NCI-H128 (cell line): ENCODE data around the gene SCGB1C2.
"Not testable (repeated sequence)": the region's sequence is repeated elsewhere in the genome, so short reads cannot be mapped to it uniquely, and the experiment has no call there.

Experiments used
- DNase-seq: peaks from one replicate; lab custom pipeline; 2025; ENCODE audit not compliant: unreplicated experiment; lab: John Stamatoyannopoulos, UW

SCGB1C2 gene

DNA sequence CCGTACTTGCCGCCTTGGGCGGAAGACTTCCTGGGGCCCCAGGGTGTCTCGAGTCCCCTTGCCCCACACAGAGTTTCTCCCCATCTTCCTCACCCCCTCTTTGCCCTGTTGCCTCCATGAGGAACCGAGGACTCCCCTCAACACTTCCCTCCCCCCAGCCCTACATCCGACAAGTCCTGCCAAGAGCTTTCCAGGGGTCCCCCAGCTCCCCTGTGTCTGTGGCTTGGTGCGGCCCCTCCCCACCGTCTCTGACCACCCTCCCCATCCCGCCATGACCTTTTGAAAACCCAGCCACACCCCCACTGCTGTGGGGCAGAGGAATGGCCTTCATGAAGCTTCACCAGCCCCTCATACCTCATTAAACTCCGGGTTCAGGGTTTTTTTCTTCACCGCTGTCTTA is 11.4 kb downstream of the SCGB1C2 start:
- no peak for DNase-seq

DNA sequence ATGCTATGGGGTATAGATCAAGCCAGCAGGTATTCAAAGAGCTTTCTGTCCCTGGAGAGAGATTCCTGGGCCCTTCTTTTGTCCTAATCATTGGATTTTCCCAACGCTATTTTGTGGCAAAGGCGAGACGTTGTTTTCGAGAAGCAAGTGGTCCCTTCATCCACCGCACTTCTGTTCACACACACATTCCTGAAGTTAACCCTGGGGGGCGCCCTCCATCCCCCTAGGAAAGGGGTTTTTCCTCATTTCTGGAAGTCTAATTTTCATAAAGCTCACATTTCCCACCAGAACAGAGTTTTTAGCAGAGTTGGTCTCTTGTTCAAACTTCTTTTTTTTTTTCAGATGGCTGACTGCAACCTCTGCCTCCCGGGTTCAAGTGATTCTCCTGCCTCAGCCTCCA is 11.9 kb downstream of the SCGB1C2 start:
- DNase-seq: no peak

DNA sequence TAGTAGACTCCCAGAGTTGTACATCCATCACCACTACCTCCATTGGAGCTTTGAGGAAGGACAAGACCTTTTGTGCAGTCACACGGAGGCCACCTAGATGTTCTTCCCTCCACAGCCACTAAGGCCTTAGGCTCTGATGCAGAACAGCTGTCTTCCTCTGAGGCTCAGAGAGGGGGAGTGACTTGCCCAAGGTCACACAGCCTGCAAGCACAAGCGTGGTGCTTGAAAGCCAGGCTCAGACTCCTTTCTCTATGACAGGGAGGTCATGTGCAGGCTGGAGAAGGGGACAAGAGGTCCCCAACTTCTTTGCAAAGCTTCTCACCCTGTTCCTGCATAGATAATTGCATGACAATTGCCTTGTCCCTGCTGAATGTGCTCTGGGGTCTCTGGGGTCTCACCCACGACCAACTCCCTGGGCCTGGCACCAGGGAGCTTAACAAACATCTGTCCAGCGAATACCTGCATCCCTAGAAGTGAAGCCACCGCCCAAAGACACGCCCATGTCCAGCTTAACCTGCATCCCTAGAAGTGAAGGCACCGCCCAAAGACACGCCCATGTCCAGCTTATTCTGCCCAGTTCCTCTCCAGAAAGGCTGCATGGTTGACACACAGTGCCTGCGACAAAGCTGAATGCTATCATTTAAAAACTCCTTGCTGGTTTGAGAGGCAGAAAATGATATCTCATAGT is 12.7 kb downstream of the SCGB1C2 start:
- no peak for DNase-seq

DNA sequence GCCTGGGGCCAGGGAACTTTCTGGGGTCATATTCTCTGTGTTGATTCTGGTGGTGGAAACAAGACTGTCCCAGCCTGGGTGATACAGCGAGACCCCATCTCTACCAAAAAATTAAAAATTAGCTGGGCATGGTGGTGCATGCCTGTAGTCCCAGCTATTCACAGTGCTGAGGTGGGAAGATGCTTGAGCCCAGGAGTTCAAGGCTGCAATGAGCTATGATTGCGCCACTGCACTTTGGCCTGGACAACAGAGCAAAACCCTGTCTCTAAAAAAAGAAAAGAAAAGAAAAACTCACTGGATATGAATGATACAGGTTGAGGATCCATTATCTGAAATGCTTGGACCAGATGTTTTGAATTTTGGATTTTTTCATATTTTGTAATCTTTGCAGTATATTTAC is 13.6 kb downstream of the SCGB1C2 start:
- DNase-seq: no peak

DNA sequence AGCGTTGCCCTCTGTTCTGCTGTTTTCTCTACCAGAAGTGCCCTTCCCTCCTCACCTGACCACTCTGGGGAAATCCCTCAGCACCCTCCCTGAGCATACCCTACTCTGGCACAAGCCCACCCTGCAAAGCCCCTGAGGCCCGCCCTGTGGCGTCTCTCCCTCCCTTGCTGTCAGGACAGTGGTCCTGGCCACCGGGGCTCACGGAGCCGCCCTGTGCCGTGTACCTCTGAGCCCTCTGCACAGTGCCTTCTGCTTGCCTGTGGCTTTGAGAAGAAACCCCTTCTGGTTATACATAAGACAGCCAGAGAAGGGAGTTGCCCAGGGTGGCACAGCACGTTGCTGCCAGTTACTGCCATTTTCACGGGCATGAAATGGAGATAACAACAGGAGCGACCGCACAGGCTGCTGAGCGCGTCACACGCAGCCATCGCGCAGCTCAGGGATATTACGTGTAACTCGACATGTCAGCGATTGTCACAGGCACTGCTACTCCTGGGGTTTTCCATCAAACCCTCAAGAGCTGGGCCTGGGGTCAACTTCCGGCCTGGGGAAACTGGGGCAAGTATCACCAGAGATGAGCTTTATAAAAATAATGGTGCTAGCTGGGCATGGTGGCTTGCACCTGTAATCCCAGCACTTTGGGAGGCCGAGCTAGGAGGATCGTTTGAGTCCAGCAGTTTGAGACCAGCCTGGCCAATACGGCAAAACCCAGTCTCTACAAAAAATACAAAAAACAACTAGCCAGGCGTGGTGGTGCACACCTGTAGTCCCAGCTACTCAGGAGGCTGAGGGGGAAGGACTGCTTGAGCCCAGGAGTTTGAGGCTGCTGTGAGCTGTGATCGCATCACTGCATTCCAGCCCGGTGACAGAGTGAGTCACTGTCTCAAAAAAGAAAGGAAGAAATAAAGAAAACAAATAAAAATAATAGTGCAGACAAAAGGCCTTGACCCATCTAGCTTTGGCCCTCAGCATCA is 14.8 kb downstream of the SCGB1C2 start:
- no peak for DNase-seq

DNA sequence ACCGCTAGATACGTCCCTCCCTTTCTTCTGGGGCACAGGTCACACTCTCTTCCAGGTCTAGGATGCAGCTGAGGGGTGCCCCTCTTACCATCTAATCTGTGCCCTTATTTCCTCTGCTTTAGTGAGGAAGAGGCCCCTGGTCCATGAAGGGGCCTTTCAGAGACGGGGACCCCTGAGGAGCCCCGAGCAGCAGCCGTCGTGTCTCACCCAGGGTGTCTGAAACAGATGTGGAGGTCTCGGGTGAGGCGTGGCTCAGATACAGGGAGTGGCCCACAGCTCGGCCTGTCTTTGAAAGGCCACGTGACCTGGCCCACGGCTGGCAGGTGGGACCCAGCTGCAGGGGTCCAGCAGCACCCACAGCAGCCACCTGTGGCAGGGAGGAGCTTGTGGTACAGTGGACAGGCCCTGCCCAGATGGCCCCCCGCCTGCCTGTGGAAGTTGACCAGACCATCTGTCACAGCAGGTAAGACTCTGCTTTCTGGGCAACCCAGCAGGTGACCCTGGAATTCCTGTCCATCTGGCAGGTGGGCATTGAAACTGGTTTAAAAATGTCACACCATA is 15.6 kb downstream of the SCGB1C2 start:
- DNase-seq: no peak

DNA sequence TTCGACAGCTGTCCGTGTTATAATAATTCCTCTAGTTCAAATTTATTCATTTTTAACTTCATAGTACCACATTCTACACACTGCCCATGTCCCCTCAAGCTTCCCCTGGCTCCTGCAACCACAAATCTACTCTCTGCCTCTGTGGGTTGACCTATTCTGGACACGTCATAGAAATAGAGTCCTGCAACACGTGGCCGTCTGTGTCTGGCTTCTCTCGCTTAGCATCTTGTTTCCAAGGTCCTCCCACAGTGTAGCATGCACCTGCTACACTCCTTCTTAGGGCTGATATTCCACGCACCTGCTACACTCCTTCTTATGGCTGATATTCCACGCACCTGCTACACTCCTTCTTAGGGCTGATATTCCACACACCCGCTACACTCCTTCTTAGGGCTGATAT is 16.5 kb downstream of the SCGB1C2 start:
- no peak for DNase-seq

DNA sequence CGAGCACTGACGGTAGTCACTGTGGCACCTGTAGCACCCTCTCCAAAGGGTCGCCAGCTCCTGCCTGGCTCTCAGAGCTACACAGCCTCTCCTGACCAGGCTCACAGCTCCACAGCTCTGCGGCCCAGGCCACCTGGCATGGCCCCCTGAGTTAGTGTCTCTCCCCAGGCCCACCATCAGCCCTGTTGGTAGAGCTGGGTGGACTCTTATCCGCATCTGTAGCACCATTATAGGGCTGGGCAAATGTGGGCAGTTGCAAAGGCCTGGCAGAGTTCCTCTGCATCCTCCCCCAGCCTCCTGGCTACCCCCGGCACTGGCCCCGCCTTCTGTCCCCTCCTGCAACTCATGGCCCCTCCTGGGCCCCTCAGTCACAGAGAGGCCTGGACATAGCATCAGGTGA is 18.2 kb downstream of the SCGB1C2 start:
- DNase-seq: no peak

DNA sequence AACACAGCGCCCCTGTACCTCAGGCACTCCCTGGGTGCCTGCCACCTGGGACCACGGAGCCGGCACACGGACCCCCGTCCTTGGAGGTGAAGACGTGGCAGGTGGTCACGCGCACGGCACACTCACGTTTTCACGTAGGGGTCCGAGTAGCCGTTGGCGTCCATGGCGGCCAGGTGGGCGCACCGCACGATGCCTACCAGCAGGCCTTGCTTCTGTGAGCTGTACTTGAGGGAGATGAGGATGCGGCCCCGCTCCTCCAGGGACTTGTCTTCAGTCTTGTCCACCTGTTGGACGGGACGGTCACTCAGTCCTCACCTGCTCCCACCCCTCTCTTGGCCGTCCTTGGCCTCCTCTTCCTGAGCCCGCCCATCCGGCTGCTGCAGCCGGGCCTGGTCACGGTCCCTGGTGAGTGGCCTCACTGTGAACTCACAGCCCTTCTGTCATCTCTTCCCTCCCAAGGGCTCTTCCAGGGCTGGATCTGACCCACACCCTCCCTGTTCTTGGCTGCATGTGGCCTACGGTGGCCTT is 18.8 kb downstream of the SCGB1C2 start:
- DNase-seq: no peak

DNA sequence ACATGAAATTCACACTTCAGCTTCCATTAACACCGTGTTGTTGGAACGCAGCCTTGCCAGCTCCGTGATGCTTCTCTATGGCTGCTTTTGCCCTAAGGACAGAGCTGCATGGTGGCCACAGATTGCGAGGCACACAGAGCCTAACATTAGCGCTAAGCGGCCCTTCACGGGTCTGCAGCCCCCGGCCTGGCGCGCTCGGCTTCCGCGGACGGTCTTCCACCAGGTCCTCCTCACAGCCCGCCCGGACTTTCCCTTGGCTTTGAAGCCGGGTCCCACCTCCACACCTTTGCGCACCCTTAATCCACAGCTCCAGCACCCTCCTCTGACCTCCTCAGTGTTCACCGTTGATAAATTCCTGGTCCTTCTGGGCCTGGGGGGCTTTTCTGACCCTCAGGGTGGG is 19.6 kb downstream of the SCGB1C2 start:
- DNase-seq: no peak

DNA sequence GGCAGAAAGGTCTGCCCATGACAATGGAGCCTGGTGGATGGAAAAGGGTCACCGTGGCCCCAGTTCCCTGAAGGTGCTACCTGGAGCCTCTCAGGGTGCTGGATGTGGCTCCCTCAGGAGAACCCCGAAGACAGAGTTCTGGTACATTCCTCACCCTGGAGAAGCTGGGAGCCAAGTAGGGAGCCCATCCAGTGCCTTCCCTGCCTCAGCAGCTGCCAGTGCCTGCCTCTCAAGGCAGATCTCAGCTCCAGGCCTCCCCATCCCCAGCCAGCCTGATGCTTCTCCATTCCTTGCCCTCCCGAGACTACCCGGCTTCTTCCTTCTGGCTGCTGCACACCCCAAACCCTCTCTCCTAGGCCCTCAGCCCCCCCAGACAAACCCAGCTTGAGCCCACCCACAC is 20.5 kb downstream of the SCGB1C2 start:
- no peak for DNase-seq

DNA sequence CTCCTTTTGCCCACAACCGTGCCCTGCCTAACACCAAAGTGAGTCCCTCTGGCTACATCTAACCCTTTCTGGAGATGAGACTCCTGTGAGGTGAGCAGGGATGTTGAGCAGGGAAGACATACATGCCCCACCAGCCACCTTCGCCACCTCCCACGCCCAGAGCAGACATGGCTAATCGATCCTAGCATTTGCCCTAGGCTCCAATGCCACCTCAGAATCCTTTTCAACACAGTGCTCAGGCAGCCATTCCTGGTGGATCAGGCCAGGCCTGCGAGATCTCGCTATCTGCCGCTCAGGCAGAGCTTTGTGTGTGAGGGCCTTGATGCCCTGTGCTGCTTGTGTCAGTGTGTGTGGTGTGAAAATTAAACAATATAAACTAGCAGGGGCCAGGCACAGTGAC is 21.0 kb downstream of the SCGB1C2 start:
- no peak for DNase-seq

DNA sequence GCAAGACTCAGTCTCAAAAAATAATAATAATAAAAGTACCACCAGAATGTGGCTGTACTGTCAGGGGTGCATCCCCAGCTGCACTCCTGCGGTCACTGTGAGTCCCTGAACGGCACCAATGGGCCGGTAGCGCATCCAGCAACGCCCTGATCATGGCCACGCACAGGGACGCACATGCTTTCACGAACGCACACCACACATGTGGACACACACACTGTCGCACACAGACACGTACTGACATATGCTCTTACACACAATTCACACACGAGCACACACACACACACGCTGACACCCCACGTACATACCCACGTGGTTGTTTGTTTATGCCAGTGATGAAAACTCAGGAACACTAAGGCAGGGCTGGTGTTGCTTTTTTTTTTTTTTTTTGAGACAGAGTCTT is 22.2 kb downstream of the SCGB1C2 start:
- no peak for DNase-seq

DNA sequence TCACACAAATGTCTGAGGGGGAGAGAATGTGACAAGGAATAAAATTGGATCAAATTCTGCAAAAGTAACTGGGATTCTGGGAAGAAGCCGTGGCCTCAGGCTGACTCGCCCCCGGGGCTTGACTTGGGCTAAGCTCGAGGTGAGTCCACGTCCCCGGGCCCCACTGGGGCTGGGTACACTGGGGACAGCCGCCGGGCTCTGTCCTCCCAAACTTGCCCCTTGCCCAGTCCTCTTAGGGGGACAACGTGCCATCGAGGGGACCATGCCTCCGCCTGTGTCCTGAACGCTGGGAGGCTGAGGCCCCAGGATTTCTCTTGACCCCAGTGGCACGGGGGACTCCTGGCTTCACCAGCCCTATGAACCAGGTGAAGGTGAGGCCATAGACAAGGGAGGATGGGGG is 23.0 kb downstream of the SCGB1C2 start:
- no peak for DNase-seq

DNA sequence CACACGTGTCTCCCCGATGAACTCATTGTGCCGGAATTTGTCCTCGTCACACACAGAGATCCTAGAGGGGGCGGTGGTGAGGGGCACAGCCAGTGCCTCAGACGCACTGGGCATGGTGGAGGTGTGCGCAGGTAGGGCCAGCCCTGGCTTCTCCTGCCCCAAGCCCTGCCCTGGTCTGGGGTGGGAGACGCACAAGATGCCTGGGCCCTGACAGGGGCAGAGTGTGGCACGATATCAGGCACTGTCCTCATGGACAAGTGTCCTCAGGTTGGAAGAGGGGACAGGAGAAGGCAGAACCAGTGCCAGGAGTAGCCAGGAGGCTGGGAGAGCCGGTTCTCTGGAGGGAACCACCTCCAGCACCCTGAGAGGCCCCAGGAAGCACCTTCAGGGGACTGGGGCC is 24.1 kb downstream of the SCGB1C2 start:
- no peak for DNase-seq

DNA sequence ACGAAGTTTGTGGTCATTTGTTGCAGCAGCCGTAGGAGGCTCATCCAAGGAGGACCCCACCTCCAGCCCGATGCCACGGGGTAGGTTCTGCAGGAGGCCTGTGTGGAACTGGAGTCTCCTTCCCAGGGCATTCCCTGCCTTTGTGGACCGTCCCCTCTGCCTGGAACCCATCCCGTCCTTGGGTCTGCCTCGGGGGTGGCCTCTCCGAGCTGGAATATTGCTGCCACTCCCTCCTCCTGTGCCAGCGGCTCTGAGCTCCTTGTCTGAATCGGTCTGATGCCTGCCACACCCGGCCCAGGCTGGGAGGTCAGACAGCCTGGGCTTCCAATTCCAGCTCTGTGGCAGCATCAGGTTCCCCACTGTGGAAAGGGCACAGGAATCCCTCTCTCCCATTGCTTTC is 25.3 kb downstream of the SCGB1C2 start:
- no peak for DNase-seq

DNA sequence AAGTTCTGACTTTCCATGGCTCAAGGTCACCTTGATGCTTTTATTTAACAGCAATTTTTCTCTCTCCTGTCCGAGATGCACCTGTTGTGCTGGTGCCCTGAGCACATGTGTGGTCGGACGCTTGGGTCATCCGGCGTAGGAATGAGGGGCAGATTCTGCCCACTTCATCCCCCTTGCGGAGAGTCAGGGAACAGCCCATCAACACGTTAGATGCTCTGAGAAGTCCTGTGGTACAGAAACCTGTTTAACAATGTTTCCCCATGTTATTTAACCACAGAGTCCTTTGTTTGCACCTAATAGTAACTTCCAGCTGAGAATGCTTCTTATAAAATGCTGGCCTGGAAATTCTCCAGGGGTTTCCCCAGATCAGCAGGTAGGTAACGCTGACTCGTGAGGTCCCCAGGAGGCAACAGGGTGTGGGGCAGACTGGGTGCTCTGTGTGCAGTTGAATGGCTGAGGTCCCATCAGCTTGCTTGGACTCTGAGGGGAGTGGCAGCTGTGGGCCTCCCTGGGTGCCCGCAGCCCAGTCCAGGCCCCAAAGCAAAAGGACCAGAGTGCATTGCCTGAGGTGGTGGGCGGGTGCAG is 26.2 kb downstream of the SCGB1C2 start:
- no peak for DNase-seq

DNA sequence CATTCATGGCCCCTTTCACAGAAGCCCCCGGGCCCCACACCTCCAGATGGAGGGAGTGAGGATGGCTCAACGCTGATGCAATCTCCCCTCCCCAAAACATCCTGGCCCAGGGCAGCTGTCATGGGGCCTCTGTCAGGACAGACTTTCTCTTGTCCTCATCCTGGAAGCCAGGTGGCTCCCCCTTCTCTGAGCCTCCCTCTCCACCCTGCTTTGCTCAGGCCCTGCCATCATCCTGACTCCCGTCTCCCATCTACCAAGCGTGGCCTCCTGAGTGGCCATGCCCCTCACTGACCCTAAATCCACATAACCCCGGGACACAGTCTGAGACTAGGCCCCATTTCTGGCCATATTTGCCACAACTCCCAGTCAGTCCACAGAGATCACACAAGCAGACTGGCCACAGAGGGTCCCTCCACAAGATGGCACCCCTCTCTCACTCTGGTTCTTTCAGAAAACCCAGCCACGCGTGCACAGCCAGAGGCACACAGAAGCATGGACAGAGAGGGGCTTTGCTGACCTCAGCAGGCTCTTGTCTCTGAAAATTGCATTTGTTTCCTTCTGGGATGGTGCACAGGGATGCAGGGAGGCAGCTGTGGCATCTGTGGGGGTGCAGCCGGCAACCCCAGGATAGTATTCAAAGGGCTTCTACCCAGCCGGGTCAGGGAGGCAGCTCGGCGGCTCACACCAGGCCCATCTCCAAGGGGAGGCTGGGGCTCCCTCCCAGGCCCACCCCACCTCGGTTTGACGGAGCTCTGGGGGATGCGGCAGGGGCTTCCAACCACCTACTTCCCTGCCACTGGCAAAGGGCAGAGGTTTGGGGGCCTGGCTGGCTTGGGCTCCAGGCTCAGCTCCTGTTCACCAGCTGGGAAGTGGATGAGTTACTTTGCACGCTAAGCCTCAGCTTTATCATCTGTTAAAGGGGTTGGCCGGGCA is 27.2 kb downstream of the SCGB1C2 start:
- no peak for DNase-seq

DNA sequence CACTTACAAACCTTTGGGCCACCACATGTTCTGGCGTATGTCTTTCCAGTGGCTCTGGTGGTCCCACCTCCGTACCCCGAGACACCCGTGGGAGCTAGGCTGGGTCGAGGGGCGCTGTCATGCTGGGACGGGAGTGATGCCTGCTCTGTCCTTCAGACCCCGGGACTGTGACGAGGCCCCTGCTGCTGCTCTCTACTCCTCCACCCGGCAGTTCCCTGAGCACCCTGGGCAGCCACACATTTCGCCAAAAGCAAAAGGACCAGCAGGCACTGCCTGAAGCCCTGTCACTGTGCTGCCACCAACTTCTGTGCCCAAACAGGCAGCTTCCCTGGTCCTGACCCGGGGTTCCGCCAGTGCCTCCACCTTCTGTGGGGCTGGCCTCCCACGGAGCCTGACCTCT is 28.6 kb downstream of the SCGB1C2 start:
- no peak for DNase-seq

DNA sequence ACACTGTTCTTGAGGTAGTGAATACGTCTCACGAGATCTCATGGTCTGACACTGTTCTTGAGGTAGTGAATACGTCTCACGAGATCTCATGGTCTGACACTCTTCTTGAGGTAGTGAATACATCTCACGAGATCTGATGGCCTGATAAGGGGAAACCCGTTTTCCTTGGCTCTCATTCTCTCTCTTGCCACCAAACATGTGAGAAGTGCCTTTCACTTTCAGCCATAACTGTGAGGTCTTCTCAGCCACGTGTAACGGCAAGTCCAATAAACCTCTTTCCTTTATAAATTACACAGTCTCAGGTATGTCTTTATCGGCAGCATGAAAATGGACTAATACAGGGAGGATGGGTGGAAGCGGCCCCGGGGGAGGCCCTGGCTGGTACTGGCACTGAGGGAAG is 31.2 kb downstream of the SCGB1C2 start:
- DNase-seq: not testable (repeated sequence)
